Nephron (organoid): ENCODE data around the gene OCA2.

Experiments used
- H3K27ac Mint-ChIP-seq, 3 experiments: 2 replicates each; pipeline ENCODE4 v1.8.0; 2020; ENCODE audit warnings: mixed read lengths in 3 of 3, mild to moderate bottlenecking in 2 of 3, moderate library complexity in 1 of 3
- H3K27me3 Mint-ChIP-seq: 2 replicates; pipeline ENCODE4 v1.8.0; 2021; ENCODE audit warnings: low read depth, mild to moderate bottlenecking, moderate library complexity, mixed read lengths
- H3K36me3 Mint-ChIP-seq: 2 replicates; pipeline ENCODE4 v1.8.0; 2020; ENCODE audit warnings: low read depth, mixed read lengths
- H3K4me1 Mint-ChIP-seq: 2 replicates; pipeline ENCODE4 v1.8.0; 2020; ENCODE audit warnings: mixed read lengths
- H3K4me3 Mint-ChIP-seq, 3 experiments: 2 replicates each; pipeline ENCODE4 v1.8.0; 2020; ENCODE audit warnings: mild to moderate bottlenecking in 3 of 3, mixed read lengths in 3 of 3, moderate library complexity in 2 of 3
- H3K9me3 Mint-ChIP-seq: 2 replicates; pipeline ENCODE4 v1.8.0; 2020; ENCODE audit warnings: mixed read lengths
- CTCF ChIP-seq, 3 experiments: fragments of 200-600 bp; sonication (generic); IDR thresholded peaks; one replicate each; pipeline ENCODE4 v1.5.0; 2021; ENCODE audit warnings: antibody characterized with exemption in 3 of 3; ENCODE audit not compliant: unreplicated experiment in 3 of 3

OCA2 gene

DNA sequence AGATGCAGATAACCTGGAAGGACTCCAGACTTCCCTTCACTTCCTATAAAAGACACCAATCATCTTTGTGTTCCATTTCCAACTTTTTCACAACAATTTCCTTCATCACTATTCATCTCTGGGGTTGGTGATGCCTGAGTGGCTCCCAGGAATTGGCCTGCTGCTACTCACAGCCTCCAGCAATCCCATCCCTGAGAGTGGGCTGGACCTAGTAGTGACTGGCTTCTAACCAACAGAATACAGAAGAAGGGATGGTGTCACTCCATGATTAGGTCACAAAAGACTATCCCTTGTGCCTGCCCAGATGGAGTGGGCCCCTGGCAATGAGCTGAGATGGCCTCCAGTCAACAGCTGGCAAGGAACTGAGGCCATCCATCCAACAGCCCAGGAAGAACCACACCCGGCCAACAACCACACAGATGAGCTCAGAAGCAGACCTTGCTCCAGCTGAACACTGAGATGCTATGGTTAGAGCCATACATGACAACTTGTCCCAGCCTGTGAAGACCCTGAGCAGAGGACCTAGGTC lies 20.9 kb downstream of the OCA2 start:
- Mint-ChIP-seq H3K4me1 (peaks cover 6% of the 10 kb centered on the region), H3K9me3 (peaks cover 15% of the 10 kb centered on the region), H3K36me3 (no peaks in the 10 kb centered on the region), H3K27ac (no peak overlapping the region), H3K4me3 (no peak overlapping the region), H3K27me3 (peaks cover 8% of the 10 kb centered on the region)
- no peak for TF ChIP-seq CTCF (IDR thresholded peaks at IDR 0.05; ENCODE audit: unreplicated experiment in 3 of 3)

GRCh38 chr15:28075573-28075972 lies 23.5 kb downstream of the OCA2 start:
- Mint-ChIP-seq H3K27ac (no peak overlapping the region), H3K36me3 (no peaks in the 10 kb centered on the region), H3K4me1 (peaks cover 6% of the 10 kb centered on the region), H3K27me3 (peaks cover 5% of the 10 kb centered on the region), H3K9me3 (peaks cover 21% of the 10 kb centered on the region), H3K4me3 (no peak overlapping the region)
- TF ChIP-seq CTCF (IDR thresholded peaks at IDR 0.05; ENCODE audit: unreplicated experiment in 3 of 3): no peak

DNA sequence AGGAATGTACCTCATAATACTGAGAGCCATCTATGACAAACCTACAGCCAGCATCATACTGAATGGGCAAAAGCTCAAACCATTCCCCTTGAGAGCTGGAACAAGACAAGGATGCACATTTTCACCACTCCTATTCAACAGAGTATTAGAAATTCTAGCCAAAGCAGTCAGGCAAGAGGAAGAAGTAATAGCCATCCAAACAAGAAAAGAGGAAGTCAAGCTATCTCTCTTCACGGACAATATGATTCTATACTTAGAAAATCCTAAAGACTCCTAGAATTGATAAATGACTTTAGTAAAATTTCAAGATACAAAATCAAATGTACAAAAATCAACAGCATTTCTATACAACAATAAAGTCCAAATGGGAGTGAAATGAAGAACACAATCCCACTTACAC lies 30.2 kb downstream of the OCA2 start:
- Mint-ChIP-seq H3K4me3 (no peak overlapping the region), H3K9me3 (peaks cover 38% of the 10 kb centered on the region), H3K4me1 (no peaks in the 10 kb centered on the region), H3K36me3 (peaks cover 4% of the 10 kb centered on the region), H3K27me3 (no peaks in the 10 kb centered on the region), H3K27ac (no peak overlapping the region)
- no peak for TF ChIP-seq CTCF (IDR thresholded peaks at IDR 0.05; ENCODE audit: unreplicated experiment in 3 of 3)

DNA sequence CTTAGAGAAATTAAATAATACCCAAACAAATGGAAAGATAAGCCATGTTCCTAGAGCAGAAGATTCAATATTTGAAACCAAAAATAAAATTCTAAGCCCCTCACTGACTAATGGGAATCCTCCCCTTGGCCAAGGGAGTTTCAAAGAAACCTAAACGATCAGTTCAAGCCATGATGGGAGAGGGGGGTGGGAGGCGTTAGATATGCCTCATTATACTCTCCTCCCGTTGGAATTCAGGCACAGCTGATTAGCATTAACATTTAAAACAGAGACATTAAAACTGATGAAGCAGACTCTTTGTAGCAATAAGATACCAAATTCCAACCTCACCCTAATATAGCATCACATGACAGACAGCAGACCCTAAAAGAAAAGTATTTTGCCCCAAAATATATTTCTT lies 32.9 kb downstream of the OCA2 start:
- no peak overlapping the region for H3K27ac Mint-ChIP-seq
- H3K4me1 Mint-ChIP-seq: no peaks in the 10 kb centered on the region
- TF ChIP-seq CTCF (IDR thresholded peaks at IDR 0.05; ENCODE audit: unreplicated experiment in 3 of 3): no peak
- H3K9me3 Mint-ChIP-seq: peaks cover 34% of the 10 kb centered on the region
- H3K4me3 Mint-ChIP-seq: no peak overlapping the region
- H3K36me3 Mint-ChIP-seq: peaks cover 4% of the 10 kb centered on the region
- no peaks in the 10 kb centered on the region for H3K27me3 Mint-ChIP-seq

GRCh38 chr15:28060005-28060404 lies 39.1 kb downstream of the OCA2 start:
- no peaks in the 10 kb centered on the region for H3K36me3 Mint-ChIP-seq
- H3K27ac Mint-ChIP-seq: no peak overlapping the region
- H3K9me3 Mint-ChIP-seq: peaks cover 23% of the 10 kb centered on the region
- TF ChIP-seq CTCF (IDR thresholded peaks at IDR 0.05; ENCODE audit: unreplicated experiment in 3 of 3): no peak
- no peak overlapping the region for H3K4me3 Mint-ChIP-seq
- H3K27me3 Mint-ChIP-seq: no peaks in the 10 kb centered on the region
- H3K4me1 Mint-ChIP-seq: peaks cover 12% of the 10 kb centered on the region

DNA sequence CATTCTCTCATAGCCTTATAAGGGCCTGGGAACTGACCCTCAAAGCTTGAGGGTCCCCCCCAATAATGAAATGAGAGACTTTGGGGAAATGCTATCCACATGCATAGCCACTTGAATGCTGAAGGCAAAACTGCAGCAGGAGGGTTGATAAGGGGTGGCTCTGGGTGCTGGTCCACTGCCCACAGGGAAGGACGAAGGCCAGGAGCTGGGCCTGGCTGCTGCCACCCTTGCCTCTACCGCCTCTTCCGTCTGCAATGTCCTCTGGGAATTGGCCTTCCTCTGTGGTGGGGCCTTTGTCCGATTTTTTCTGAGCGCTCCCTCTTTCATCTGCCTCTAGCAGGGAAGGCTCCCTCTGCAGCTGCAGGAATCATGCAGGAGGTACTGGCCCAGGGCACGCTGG lies 41.0 kb downstream of the OCA2 start:
- Mint-ChIP-seq H3K27ac (no peak overlapping the region), H3K9me3 (peaks cover 10% of the 10 kb centered on the region), H3K36me3 (no peaks in the 10 kb centered on the region), H3K27me3 (no peaks in the 10 kb centered on the region), H3K4me1 (peaks cover 23% of the 10 kb centered on the region), H3K4me3 (no peak overlapping the region)
- no peak for TF ChIP-seq CTCF (IDR thresholded peaks at IDR 0.05; ENCODE audit: unreplicated experiment in 3 of 3)
